ENCODE measurements around the gene SEMA5B.

DNA sequence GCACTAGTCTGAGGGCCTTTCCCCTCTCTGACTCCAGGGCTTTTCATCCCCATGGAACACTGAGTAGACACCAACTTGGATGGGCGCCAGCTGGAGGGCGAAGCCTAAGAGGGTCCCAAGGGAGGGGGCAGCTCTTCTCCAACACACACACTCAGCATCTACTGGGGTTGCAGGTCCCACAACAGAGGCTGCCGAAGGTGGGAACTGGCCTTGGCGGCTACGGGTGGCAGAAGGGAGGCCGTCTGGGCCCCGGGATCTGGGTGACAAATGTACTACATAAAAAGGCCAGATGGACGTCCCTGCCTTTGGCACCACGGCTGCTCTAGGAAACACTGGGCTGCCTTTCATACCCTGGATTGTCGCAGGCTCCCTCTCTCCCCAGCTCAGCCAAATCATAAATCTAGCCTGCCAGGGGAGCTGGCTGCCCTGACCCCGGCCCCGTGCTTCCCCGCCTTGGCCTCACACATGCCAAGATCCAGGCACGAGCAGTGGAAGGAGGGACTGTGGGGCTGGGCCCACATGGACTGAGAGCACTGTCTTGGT, 31.5 kb downstream of the SEMA5B start:
- TF ChIP-seq CREB1 (CRISPR knock-in tag; IDR thresholded peaks at IDR 0.05; ENCODE audit: low read depth), result no peak
- TF ChIP-seq, protein P1, sequence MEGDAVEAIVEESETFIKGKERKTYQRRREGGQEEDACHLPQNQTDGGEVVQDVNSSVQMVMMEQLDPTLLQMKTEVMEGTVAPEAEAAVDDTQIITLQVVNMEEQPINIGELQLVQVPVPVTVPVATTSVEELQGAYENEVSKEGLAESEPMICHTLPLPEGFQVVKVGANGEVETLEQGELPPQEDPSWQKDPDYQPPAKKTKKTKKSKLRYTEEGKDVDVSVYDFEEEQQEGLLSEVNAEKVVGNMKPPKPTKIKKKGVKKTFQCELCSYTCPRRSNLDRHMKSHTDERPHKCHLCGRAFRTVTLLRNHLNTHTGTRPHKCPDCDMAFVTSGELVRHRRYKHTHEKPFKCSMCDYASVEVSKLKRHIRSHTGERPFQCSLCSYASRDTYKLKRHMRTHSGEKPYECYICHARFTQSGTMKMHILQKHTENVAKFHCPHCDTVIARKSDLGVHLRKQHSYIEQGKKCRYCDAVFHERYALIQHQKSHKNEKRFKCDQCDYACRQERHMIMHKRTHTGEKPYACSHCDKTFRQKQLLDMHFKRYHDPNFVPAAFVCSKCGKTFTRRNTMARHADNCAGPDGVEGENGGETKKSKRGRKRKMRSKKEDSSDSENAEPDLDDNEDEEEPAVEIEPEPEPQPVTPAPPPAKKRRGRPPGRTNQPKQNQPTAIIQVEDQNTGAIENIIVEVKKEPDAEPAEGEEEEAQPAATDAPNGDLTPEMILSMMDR (conservative IDR thresholded peaks at IDR 0.05; ENCODE audit: low read depth in 2 of 2), result no peak
- no peak for TF ChIP-seq POLR2AphosphoS5 (IDR thresholded peaks at IDR 0.05; ENCODE audit: low read depth)
- TF ChIP-seq EZH2 (IDR thresholded peaks at IDR 0.05; ENCODE audit: low read depth, unreplicated experiment), result no peak
- no peak for TF ChIP-seq ZNF114 (CRISPR knock-in tag; IDR thresholded peaks at IDR 0.05)
- TF ChIP-seq, protein P2, sequence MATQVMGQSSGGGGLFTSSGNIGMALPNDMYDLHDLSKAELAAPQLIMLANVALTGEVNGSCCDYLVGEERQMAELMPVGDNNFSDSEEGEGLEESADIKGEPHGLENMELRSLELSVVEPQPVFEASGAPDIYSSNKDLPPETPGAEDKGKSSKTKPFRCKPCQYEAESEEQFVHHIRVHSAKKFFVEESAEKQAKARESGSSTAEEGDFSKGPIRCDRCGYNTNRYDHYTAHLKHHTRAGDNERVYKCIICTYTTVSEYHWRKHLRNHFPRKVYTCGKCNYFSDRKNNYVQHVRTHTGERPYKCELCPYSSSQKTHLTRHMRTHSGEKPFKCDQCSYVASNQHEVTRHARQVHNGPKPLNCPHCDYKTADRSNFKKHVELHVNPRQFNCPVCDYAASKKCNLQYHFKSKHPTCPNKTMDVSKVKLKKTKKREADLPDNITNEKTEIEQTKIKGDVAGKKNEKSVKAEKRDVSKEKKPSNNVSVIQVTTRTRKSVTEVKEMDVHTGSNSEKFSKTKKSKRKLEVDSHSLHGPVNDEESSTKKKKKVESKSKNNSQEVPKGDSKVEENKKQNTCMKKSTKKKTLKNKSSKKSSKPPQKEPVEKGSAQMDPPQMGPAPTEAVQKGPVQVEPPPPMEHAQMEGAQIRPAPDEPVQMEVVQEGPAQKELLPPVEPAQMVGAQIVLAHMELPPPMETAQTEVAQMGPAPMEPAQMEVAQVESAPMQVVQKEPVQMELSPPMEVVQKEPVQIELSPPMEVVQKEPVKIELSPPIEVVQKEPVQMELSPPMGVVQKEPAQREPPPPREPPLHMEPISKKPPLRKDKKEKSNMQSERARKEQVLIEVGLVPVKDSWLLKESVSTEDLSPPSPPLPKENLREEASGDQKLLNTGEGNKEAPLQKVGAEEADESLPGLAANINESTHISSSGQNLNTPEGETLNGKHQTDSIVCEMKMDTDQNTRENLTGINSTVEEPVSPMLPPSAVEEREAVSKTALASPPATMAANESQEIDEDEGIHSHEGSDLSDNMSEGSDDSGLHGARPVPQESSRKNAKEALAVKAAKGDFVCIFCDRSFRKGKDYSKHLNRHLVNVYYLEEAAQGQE (IDR thresholded peaks at IDR 0.05; ENCODE audit: unreplicated experiment), result no peak
- no peak for TF ChIP-seq EZH2phosphoT487 (IDR thresholded peaks at IDR 0.05; ENCODE audit: unreplicated experiment)
